HG02852 (cell line): ENCODE measurements around the gene GPR143.
"Not testable (repeated sequence)": the region's sequence is repeated elsewhere in the genome, so short reads cannot be mapped to it uniquely, and the experiment has no call there.

Source experiments
- ATAC-seq: cut with Tn5 transposase; IDR thresholded peaks from one replicate; pipeline ENCODE4 v1.9.1; 2021; ENCODE audit warnings: mild to moderate bottlenecking, moderate library complexity; ENCODE audit not compliant: unreplicated experiment

GPR143 gene

DNA sequence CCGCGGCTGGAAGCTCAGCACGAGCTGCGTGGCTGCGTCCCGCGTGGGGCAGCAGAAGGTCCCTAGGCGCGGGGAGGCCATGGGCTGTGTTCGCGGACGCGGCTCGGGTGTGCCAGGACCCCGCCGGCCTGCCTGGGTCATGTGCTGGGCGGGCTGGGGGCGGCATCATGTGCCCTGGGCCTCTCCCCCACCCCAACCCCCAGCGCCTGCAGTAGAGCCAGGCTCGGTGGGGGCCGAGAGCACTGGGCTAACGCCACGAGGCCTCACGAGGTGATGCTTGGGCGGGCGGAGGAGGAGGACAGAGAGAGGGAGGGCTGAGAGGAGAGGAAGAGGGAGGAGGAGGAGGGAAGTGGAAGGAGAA lies at the start of gene GPR143:
GPR143 (minus strand) TSS at position 111 of the 361 bp plus-strand sequence; CDS start at position 81, 30 bp downstream.
- ATAC-seq = no peak

DNA sequence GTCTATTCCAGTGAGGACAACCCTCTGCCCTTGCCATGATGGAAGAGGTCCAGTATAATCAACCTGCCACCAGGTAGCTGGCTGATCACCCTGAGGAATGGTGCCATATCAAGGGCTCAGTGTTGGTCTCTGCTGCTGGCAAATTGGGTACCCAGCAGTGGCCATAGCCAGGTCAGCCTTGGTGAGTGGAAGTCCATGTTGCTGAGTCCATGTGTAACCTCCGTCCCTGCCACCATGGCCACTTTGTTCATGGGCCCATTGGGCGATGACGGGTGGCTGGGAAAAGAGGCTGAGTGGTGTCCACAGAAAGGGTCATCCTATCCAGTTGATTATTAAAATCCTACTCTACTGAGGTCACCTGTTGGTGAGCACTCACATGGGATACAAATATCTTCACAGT lies 45.4 kb upstream of the GPR143 start:
- not testable (repeated sequence) for ATAC-seq

DNA sequence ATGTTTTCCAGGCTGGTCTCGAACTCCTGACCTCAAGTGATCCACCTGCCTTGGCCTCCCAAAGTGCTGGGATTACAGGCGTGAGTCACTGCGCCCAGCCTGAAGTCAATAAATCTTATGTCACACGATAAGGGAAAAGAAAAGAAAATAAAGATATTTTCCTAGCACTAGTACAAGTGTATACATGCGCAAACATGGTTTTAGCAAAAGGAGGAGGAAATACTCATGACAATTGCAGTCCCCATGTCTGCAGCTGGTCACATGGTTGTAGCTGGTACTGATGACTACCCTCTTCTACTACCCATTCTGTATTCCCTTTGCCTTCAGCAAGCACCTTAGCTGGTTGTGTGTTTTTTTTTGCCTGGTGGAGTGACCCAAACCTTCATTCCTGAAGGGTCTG lies 44.2 kb upstream of the GPR143 start:
- not testable (repeated sequence) for ATAC-seq

DNA sequence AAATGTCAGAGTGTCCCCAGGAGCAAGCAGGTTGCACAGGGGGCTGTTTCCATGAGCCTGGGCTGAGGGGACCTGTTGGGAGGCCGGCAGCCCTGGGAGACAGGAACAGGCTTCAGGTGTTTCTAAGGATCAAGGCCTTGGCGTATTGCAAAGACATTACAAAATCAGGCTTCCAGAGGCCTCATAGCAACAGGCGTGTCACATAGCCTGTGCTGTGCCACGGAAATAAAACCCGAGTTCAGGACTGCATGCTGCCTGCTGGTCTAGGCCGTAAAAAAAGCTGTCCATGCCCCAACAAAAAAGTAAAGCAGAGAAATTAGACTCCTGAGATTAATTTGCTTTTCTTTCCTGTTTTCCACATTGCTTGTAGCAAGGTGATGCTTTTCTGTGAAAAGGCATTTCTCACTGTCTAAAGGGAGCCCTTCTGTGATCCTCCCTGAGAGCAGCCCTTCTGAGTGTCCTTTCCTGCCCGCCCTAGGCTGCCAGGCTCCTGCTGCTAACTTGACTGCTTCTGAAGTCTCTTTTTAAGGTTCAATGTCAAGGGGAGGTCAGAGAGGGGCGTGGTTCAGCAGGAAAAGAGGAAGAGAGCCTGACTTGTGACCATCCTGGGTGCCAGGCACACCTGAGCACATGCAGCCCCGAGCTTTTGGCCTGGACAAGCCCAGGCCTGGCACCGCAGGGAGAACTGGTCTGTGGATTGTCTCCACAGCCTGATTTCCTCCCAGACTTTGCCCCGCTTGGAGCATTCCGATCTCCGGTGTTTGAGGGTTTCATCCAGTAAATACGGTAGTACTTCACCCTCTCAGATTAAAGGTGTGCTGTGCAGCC lies 41.9 kb upstream of the GPR143 start:
- ATAC-seq = no peak

DNA sequence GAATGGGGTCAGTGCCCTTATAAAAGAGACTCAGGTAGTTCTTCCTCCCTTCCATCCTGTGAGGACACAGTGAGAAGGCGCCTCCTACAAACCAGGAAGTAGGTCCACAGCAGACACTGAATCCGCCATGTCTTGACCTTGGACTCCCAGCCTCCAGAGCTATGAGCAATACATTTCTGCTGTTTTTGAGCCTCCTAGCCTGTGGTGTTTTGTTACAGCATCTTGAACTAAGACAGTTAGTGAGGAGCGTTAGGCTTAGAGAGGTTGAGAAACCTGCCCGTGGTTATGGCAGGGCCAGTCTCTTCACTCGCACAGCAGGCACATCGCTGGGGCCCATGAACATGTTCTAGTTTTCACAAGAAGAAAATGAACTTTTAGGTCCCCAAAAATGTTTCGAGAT lies 40.3 kb upstream of the GPR143 start:
- ATAC-seq = no peak

DNA sequence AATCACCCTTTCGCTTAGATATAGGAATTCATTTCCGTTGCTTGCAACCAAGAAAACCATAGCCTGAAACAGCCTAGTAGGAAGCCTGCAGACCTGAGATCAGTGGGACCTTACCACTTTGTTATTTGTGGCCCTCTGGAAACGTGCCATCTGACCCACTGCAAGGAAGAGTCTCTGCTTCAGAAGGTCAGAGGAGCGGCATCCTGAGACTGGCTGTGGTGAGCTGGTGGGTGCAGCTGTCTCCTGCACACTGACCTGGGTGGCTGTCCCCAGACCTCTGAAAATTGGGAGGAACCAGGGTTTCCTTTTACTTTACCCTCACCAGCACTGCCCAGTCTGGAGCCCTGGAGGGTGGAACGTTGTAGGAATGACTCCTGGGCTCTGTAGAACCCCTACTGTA lies 38.8 kb upstream of the GPR143 start:
- ATAC-seq = no peak

DNA sequence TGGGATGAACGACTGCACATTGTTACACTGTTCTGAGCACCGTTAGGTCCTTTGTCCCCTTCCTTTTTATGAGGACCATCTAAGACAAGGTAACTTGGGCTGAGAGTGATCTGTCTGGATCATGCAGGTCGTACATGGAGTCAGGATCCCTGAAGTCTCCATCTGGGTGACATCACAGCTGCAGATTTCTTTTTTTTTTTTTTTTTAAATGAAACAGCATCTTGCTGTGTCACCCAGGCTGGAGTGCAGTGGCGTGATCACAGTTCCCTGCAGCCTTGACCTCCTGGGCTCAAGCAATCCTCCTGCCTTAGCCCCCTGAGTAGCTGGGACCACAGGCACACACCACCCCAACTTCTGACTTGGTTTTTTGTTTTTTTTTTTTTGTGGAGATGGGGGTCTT lies 37.1 kb upstream of the GPR143 start:
- no peak for ATAC-seq

DNA sequence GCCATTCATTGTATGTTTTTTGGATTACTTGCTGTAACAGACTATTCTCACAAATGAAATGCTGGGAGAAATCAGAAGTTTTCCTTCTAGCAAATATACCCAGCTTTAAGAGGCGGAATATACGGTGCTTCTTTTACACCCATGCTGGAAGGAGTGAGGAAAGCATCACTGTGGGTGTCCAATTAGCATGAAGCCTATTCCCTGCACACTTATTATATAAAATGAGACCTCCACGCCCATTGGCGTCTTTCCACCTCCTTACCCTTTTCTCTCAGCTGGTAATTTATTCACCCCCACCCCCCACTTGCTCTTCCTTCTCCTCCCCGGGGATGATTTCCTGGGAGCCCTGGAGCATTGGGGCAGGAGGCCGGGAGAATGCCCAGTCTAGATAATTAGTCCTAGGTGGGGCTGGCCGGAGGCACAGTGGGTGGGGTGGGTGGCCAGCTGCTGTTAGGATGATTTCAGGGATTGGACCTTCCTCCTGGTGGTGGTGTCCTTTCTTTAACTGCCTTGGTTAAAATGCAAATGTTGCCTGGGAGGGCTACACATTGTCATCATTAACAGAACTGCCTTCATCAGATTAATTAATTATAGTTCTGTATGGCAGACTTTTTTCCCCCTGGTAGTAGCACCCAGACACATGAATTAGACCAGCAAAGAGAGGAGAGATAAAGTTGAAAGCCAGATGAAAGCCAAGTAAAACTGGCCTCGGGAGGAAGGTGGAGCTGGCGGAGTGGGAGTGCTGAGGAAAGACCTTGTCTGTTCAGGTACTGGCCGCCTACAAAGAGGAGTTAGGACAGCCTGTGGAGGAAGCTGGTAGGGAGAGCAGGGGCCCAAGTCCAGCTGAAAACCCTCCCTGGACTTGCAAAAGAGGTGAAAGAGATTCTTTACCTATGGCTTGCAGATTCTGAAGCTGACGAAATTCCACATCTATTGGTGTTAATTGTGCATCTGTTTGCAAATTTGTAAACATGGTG lies 32.0 kb upstream of the GPR143 start:
- ATAC-seq = no peak

DNA sequence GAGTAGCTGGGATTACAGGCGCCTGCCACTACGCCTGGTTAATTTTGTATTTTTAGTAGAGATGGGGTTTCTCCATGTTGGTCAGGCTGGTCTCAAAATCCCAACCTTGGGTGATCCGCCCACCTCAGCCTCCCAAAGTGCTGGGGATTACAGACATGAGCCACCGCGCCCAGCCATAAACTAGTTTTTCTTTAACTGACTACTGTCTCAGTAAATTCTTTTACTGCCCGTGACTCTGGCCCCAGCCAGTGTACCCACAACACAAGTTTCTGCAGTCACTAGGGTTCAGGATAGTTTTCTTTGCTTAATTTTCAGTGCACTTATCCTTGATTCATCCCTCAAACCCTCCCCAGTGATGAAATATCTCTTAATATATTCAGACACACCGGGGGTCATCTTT lies 28.8 kb upstream of the GPR143 start:
- no peak for ATAC-seq

DNA sequence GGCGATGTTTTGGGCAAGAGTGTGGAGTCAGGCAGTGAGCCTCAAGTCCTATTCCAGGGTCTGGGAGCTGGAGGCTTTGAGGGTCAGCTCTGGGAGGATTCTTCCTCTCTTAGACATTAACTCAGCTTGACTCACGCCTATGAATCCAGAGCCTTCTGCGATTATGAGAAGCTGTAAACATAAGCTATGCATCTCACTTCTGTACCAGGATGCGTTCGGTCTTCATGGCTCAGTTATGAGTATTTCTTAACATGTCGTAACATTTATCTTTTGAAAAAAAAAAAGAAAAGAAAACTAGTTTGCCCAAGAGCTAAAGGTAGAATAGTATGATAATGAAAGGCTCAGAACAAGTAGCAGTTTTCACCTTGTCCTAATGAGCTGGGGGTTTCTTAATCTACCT lies 25.2 kb upstream of the GPR143 start:
- no peak for ATAC-seq

DNA sequence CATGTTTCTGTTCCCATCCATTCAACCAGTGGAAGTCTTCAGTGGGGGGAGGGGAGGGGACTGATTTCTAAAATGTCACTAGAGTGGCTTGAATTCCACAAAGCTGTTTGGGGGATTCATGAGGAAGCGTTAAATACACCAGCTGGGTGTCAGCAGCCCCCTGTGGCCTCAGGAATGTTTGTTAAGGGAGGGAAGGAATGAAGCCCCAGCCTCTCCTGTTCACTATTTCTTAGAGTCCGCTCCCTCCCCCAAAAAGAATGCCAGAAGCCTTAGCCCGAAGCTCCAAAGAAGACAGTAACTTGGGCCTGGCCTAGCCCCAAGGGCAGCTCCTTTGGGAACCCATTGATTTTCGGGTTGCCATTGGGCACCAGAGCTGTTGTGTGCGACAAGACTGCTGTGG lies 23.9 kb upstream of the GPR143 start:
- no peak for ATAC-seq

DNA sequence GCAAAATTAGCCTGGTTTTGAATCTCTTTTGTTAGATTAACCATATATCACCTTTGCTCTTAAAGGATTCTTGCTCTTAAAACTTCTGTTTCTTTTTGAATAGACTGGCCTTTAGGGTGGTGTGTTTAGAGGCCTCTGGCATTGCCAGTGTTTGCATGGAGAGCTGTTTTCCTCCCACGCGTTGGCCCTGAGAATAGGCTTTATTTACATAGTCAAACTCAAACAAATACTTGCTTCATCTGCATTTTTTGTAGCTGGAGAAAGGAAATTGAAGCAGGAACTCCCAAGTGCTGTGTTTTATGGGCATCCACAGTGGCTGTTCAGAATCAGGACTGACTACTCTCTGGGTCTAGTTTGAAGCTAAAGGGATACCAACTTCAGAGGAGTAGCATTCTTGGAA lies 23.3 kb upstream of the GPR143 start:
- ATAC-seq = no peak

DNA sequence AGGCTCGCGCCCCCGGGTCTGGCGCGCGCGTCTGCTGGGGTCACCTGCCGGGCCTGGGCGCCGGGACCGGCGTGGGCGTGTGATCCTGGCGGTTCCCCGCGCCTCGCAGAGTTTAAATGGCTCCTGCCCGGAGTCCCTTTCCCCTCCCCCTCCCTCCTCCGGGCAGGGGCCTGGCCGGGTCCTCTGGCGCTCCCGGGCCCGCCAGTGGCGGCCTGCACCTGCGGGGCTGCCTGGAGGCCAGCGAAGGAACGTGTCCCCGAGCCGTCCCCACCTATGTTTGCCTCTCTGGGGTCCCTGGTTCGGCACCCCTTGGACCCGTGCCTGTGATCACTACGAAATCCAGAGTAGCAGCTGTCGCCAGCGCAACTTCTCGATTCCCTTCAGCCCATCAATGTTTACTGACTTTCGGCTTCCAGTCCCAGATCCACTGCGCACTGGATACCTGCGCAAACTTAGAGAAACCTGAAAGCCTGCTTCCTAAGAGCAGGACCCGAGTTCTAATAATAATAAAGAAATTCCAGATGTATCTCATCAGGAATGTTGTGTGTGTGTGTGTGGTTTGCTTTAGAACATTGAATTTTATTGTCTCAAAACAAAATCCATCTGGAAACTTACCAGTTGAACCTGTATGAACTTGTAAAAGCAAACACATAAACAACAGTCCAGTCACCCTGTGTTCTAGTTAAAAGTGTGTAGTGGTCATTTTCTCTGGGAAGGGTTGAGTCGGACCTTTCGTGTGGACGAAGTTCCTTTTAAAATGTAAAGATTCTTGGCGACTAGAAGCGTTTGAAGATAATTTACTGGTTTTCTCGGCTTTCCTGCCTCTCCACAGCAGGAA lies 21.4 kb upstream of the GPR143 start:
- ATAC-seq = no peak

DNA sequence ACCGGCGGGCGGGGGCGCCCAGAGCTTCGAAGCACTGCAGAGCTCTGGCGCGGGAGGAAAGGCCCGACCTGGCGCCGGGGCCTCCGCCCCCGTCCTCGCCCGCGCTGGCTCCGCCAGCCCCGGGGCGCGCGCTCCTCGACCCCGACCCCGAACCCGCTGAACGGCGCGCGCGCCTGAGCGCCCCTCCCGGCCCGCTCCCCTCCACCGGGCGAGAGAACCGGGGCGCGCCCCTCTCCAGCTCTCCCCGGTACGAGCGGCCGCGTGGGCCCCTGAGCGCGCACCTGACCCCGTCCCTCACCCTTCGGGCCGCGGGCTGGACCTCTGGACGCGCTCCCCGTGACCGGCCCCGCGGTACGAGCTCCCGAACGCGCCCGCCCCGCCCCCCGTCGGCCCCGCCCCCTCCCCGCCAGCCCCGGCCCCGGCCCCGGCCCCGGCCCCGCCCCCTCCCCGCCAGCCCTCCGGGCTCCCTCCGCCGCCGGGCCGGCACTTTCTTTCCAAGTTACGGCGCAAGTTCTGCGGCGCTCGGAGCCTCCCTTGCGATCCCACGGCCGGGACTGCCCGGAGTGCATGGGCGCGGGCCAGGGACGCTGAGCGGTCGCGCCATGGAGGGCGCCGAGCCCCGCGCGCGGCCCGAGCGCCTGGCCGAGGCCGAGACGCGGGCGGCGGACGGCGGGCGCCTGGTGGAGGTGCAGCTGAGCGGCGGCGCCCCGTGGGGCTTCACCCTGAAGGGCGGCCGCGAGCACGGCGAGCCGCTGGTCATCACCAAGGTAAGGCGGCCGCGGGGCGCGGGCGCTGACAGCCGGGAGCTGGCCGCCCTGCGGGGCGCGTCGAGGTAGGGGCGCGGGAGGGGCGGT lies 20.5 kb upstream of the GPR143 start, which contains the start of gene SHROOM2:
SHROOM2 (plus strand) TSS at position 486 of the 854 bp plus-strand sequence; CDS start at position 603, 117 bp downstream.
- no peak for ATAC-seq

DNA sequence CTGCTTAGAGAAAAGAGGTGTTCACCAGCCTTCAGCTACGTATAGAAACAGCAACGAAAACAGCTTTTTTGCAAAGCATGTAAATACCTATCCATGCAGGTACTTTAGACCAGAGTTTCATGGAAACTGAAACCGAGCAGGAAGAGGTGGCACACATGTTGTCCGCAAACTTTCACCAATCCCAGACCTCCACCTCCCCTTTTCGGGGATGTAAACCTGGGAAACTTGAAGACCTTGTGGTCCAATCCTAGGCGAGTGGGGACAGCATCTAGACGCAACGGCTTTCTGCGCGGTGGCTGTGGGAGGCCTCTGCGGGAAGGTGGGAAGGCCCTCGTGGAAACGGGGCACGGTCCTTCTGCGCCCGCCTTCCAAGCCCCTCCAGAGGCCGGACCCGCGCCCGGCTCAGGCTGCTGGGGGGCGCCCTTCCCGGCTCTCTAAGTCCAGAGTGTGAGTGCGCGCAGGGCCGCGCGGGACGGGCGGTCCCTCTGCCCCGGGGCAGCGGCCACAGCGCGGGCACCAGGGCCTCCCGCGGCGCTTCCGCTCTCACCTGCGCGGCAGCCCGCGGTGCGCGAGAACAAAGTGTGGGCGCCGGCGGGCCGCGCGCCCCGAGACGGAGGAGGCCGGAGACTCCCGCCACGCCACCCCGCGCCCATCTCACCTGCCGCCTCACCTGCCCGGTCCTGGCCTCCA lies 19.8 kb upstream of the GPR143 start:
- no peak for ATAC-seq

DNA sequence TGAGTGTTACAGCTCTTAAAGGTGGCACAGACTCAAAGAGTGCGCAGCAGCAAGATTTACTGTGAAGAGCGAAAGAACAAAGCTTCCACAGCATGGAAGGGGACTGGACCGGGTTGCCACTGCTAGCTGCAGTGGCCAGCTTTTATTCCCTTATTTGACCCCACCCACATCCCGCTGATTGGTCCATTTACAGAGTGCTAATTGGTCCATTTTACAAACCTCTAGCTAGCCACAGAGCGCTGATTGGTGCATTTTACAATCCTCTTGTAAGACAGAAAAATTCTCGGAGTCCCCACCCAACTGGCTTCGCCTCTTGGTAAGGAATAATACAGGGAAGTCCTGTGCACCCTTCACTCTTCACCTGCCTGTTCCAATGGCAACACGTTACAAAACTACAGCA lies 18.7 kb upstream of the GPR143 start:
- ATAC-seq = no peak

DNA sequence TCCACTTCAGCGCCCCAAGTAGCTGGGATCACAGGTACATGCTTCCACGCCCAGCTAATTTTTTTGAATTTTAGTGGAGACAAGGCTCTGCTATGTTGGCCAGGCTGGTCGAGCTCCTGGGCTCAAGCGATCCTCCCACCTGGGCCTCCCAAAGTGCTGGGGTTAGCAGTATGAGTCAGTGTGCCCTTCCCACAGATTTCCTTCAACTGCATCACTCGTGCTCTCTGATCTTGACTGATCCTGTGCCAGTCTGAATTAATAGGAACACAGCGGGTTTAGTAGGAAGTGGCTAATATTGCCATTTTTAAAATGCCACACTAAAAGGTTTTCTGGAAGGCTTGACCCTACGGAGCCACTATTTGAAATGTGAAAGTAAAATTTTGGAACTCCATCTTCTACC lies 16.3 kb upstream of the GPR143 start:
- no peak for ATAC-seq

DNA sequence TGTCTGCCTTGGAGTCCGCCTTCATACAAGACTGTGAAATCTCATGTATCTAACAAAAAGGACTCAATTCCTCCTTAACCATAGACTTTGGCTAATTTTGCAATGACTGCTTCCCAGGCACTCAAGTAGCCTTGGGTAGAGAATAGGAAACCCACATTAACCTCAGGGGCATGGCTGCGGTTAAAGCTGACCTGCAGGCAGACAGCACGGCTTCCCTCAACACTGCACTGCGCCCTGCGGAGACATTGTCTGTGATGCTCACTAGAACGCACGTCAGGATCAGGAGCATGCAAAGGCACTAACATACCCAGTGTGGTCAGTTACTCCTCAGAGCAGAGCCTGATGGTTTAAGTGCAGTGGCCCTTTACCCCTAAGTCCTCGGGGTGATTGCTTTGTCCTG lies 10.3 kb upstream of the GPR143 start:
- no peak for ATAC-seq

DNA sequence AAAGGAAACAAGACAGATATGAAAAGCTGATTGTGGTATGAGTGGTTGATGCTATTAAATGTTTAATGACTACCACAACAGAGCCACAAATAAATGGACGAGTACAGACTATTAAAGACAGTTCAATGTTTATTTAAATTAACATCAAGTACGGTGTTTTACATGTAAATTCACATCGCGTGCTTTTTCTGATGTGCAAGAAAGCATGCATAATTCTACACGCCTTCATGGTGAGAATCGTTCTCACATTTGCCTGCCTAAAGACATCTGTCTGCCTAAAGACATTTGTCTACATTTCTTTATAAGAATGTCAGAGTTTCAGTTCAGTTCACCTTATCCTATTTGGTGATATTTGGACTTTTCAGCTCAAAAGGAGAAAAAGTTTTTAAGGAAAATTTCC lies 7.3 kb upstream of the GPR143 start:
- no peak for ATAC-seq
